Activated gamma-delta T cell treated with Interleukin-2 at 50 U/mL for 16 hours (primary cell): ENCODE results near the gene PHETA1.

Source experiments
- DNase-seq: peaks from one replicate; pipeline ENCODE4 v3.0.0-alpha.2; 2020

Gene PHETA1

DNA sequence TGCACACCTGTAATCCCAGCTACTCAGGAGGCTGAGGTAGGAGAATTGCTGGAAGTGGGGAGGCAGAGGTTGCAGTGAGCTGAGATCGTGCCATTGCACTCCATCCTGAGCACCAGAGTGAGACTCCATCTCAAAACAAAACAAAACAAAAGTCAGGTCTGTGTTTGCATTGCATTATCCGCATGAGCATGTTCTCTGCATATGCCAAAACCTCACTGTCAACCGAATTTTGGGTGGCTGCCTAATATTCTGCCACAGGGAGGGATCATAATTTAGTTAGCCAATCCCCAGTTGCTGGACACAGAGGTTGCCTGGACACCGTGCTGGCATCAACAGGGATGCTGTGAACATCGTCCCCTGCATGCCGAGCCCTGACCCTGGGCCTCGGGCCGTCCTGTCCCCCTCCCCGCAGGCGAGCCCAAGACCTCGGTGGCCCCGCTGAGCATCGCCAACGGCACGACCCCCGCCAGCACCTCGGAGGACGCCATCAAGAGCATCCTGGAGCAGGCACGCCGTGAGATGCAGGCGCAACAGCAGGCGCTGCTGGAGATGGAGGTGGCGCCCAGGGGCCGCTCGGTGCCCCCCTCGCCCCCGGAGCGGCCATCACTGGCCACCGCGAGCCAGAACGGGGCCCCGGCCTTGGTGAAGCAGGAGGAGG, 49.2 kb downstream of the PHETA1 start:
- DNase-seq: no peak

DNA sequence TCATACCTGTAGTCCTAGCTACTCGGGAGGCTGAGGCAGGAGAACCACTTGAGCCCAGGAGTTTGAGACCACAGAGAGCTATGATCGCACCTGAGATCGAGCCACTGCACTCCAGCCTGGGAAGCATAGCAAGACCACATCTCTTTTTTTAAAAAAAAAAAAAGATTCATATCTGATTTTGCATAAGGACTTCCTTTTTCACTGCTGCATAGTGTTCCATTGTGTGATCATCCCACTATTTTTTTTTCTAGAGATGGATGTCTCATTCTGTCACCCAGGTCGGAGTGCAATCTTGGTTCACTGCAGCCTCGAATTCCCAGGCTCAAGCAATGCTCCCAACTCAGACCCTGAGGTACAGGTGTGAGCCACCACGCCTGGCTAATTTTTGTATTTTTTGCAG, 50.4 kb downstream of the PHETA1 start:
- DNase-seq: no peak

DNA sequence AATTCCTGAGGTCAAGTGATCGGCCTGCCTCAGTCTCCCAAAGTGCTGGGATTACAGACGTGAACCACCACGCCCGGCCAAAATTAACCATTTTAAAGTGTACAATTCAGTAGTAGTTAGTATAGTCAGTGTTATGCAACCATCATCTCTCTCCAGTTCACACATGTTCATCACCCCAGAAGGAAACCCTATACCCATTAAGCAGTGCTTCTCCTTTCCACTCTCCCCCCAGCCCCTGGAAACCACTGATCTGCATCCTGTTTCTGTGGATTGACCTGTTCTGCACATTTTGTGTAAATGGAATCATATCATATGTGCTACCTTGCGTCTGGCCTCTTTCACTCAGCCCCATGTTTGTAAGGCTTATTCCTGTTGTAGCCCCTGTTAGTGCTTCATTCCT, 52.2 kb downstream of the PHETA1 start:
- DNase-seq: no peak

DNA sequence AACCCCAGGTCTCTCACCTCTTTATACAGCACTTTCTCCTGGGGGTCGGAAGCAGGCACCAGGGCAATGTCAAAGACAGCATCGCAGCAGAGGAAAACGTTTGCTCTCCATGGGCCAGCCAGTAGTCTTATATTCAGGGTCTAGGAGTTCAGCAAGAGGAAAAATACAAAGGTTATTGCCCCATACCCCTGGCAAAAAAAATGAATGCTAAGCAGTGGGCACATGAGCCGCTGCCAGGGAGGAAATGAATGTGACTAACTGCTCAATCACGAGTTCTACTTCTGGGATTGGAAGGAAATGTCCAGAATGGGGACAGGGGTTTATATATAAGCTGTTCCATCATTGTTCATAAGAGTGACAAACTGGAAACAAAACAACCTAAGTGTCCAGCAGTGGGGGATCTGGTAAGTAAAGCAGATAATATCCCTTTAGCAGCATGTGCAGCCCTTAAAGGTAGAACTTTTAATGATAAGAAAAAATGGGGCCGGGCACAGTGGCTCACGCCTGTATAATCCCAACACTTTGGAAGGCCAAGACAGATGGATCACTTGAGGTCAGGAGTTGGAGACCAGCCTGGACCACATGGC, 53.8 kb downstream of the PHETA1 start:
- DNase-seq: no peak

DNA sequence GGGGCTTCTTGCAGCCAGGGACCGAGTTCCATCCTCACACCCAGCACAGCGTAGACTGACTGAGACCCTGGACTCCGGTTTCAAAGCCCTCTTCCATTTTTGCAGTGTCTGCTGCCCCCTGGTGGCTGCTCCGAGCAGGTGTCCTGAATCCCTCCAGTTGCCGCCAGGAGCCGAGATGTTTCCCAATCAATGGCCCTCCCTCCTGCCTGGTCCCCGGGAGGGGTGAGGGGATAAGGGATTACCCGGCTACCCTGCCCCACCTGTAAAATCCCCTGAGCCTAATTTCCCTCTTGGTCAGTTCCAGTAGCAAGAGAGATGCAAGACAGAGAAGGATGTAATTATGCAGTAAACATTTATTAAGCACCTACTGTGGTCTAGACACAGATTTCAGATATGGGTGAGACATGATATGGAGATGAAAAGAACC, 55.0 kb downstream of the PHETA1 start:
- DNase-seq: peak; percentile 74

DNA sequence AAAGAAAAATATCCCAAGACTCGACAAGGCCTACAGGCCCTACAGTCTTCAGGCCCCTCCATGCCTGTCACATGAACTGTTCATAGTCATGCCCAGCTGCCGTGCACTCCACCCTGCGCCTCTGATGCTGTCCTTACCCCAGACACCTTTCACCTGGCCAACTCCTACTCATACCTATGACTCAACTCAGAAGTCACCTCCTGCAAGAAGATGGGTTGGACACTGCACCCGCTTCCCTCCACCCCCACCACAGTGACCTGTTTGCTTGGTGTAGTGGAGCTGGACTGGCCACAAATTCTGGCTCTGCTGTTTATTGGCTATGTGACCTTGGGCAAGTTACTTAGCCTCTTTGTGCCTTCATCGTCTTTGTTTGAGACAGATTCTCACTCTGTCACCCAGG, 56.2 kb downstream of the PHETA1 start:
- DNase-seq: no peak

DNA sequence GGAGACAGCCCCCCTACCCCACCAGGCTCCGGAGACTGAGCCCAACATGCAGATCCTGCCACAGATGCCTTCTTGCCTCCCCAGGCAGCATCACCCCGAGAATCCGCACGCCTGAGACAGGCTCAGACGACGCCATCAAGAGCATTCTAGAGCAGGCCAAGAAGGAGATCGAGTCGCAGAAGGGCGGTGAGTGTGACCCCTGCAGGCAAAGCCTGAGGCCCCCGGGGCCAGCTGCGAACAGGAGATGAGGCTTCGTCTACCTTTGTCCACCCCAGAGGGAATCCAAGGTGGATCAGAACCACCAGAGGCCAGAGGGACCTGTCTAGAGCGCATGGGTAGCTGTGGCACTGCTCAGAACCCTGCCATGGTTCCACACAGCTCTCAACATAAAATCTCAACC, 56.9 kb downstream of the PHETA1 start:
- DNase-seq: no peak

DNA sequence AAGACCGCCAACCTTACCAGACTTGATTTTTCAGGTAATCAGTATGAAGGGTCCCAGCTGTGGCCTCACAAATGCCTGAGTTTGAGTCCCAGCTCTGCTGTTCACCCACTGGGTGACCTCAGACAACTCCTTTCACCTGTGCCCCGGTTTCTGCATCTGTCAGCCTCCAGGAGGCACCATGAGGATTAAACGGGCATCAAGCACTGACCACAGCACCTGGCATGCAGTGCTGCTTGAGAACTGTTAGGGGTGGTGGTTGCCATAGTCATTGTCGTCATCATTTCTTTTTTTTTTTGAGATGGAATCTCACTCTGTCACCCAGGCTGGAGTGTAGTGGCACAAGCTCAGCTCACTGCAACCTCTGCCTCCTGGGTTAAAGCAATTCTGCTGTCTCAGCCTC, 57.9 kb downstream of the PHETA1 start:
- DNase-seq: no peak
